Type B pancreatic cell (in vitro differentiated cells): ENCODE measurements around the gene TLR9. TPM values are rescaled to one million over a fixed set of nuclear protein-coding genes. Genes with fewer than 3 reads are reported as not detected.

Experiments
- DNase-seq: peaks from one replicate; pipeline ENCODE4 v3.0.0; 2021; ENCODE audit warnings: mixed read lengths; ENCODE audit not compliant: unreplicated experiment; ENCODE audit errors: extremely low spot score
- H3K27ac Mint-ChIP-seq: 2 replicates; pipeline ENCODE4 v1.8.0; 2021; ENCODE audit warnings: mild to moderate bottlenecking, mixed read lengths
- H3K27me3 Mint-ChIP-seq: 2 replicates; pipeline ENCODE4 v1.8.0; 2021; ENCODE audit warnings: mixed read lengths
- H3K36me3 Mint-ChIP-seq: 2 replicates; pipeline ENCODE4 v1.8.0; 2021; ENCODE audit warnings: mixed read lengths
- H3K4me1 Mint-ChIP-seq: one replicate; pipeline ENCODE4 v1.8.0; 2021; ENCODE audit warnings: mixed read lengths; ENCODE audit not compliant: unreplicated experiment
- H3K4me3 Mint-ChIP-seq: 2 replicates; pipeline ENCODE4 v1.8.0; 2021; ENCODE audit warnings: mild to moderate bottlenecking, mixed read lengths
- H3K9me3 Mint-ChIP-seq: 2 replicates; pipeline ENCODE4 v1.8.0; 2021; ENCODE audit warnings: mixed read lengths
- total RNA-seq: library from RNA; stranded (reverse); gene quantifications from 2 replicates; pipeline ENCODE4 v1.2.1, GENCODE V29; 2021; ENCODE audit warnings: low replicate concordance
- TF ChIP-seq, protein P1 (sequence below): fragments of 200-600 bp; sonication (generic); conservative IDR thresholded peaks from 2 replicates; pipeline ENCODE4 v1.5.0; 2021; ENCODE audit warnings: antibody characterized with exemption, mild to moderate bottlenecking

The TLR9 gene
- total RNA-seq, 1 donor from 2014 or later = 0.22 TPM

DNA sequence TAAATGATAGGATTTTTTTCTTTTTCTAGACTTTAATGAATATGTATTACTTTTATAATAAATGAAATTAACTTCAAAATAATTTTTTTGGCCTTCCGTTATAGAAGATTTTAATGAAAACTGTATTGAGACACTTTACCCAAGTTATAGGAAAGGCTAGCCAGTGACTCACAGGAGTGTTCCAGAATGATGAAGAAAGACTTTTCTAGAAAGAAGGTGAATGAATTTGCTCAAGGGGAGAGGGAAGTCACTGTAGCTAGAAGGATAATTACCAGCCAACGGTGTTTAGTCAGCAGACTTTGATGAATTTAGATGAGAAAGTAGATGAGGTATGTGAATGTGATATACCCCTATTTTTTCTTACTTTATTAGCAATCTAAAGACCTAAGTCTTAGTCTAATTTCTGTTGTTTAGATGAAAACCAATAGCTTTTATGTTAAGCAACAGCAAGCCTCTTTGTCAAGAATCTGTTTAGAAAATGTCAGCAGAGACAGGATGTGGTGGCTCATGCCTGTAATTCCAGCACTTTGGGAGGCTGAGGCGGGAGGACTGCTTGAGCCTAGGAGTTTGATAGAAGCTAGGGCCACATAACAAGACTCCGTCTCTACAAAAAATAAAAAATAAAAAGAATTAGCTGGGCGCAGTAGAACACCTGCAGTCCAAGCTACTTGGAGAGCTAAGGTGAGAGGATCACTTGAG, 24.3 kb downstream of the TLR9 start:
- Mint-ChIP-seq H3K27me3 (no peaks in the 10 kb centered on the region), H3K27ac (no peak overlapping the region), H3K4me3 (no peak overlapping the region), H3K4me1 (peaks cover 25% of the 10 kb centered on the region), H3K9me3 (no peaks in the 10 kb centered on the region), H3K36me3 (peaks cover 28% of the 10 kb centered on the region)
- TF ChIP-seq, protein P1, sequence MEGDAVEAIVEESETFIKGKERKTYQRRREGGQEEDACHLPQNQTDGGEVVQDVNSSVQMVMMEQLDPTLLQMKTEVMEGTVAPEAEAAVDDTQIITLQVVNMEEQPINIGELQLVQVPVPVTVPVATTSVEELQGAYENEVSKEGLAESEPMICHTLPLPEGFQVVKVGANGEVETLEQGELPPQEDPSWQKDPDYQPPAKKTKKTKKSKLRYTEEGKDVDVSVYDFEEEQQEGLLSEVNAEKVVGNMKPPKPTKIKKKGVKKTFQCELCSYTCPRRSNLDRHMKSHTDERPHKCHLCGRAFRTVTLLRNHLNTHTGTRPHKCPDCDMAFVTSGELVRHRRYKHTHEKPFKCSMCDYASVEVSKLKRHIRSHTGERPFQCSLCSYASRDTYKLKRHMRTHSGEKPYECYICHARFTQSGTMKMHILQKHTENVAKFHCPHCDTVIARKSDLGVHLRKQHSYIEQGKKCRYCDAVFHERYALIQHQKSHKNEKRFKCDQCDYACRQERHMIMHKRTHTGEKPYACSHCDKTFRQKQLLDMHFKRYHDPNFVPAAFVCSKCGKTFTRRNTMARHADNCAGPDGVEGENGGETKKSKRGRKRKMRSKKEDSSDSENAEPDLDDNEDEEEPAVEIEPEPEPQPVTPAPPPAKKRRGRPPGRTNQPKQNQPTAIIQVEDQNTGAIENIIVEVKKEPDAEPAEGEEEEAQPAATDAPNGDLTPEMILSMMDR = no peak
- no peak for DNase-seq

DNA sequence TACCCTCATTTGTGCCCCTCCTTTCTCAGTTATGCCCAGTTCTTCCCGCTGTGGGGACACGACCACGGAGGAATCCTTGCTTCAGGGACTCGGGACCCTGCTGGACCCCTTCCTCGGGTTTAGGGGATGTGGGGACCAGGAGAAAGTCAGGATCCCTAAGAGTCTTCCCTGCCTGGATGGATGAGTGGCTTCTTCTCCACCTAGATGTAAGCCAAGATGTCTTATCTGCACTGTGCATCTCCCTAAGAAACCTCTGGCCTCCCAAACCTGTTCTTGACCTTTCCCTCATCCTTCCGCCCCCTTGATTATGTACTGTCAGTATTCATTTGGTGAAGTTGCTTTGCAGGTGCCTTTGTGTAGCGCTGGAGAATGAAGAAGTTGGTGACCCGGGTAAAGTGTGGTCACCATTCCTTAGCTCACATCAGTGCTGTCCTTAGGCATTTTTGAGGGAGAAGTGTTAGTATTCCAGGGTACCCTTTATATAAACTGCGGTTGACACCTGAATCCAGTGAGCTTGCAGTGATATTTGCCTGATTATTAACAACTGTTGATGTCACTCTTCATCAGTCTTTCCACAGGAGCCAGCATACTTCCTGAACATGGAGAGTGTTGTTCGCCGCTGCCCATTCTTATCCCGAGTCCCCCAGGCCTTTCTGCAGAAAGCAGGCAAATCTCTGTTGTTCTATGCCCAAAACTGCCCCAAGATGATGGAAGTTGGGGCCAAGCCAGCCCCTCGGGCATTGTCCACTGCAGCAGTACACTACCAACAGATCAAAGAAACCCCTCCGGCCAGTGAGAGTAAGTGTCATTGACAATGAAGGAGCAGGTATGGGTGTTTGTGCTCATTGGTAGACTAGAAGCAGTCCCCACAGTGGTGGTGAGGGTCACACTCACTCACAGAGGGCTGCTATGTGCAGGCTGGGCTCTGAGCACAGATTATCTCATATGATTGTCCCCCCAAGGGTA, 26.5 kb downstream of the TLR9 start:
- DNase-seq = no peak
- Mint-ChIP-seq H3K36me3 (peaks cover 12% of the 10 kb centered on the region), H3K4me3 (peak overlapping the region; percentile 99), H3K27me3 (no peaks in the 10 kb centered on the region), H3K9me3 (no peaks in the 10 kb centered on the region), H3K27ac (peak overlapping the region; percentile 93), H3K4me1 (peaks cover 25% of the 10 kb centered on the region)
- TF ChIP-seq, protein P1 = no peak

DNA sequence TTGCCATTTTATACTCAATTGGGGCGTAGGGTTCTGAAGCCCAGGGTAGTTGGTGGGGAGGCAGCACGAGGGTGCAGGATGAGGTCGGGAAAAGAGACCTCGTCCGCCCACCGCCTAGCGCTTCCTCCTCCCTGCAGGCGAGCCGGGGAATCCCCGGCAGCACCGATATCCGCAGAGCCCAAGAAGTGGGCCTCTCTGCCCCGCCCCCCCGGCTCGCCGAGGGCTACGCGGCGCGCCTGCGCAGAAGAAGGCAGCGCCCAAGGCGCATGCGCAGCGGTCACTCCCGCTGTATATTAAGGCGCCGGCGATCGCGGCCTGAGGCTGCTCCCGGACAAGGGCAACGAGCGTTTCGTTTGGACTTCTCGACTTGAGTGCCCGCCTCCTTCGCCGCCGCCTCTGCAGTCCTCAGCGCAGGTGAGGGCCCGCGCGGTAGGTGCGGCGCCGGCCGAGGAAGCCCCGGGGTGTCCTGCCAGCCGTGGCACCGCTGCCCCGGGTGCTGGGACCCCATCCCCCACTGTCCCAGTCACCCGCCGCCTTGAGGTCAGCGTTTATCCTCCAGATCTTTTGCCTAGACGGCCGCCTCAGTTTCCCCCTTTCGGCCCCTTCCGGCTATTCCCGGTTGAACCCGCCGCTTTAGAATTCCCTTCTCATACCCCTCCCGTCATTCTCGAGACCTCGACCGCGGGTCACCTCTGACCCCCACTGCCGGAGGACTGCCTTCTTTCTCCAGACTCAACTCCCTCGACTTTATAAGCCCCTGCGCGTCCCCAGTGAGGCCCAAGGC, 27.4 kb downstream of the TLR9 start, which contains the start of gene ALAS1:
Gene ALAS1 (plus strand): TSS at position 319 of the 784 bp plus-strand sequence. CDS start 1,082 bp downstream, outside the sequence.
- peaks cover 9% of the 10 kb centered on the region for H3K36me3 Mint-ChIP-seq
- H3K9me3 Mint-ChIP-seq = no peaks in the 10 kb centered on the region
- H3K4me1 Mint-ChIP-seq = peaks cover 25% of the 10 kb centered on the region
- H3K4me3 Mint-ChIP-seq = peak within 1 kb of the TSS; percentile 99
- no peaks in the 10 kb centered on the region for H3K27me3 Mint-ChIP-seq
- H3K27ac Mint-ChIP-seq = peak within 1 kb of the TSS; percentile 93
- peak; percentile 97 for DNase-seq
- TF ChIP-seq, protein P1 = peak; percentile 70

DNA sequence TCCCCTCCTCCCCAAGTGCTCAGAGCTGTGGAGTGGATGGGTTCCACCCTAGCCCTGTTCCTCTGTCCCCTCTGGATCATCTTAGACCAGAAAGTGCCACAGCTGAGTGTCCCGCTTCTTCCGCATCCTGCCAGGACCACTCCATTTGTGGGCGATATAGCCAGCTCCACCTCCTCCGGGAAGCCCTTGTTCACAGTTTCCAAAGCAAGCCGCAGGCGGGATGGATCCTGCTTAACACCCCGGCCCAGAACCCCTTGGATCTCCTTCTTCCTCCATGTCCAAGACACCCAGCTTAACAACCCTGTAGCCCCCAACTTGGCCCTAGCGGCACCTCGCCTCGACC, 28.0 kb downstream of the TLR9 start:
- H3K27me3 Mint-ChIP-seq = no peaks in the 10 kb centered on the region
- H3K4me3 Mint-ChIP-seq = peak overlapping the region; percentile 99
- H3K27ac Mint-ChIP-seq = peak overlapping the region; percentile 89
- peaks cover 25% of the 10 kb centered on the region for H3K4me1 Mint-ChIP-seq
- no peaks in the 10 kb centered on the region for H3K9me3 Mint-ChIP-seq
- H3K36me3 Mint-ChIP-seq = peaks cover 9% of the 10 kb centered on the region
- TF ChIP-seq, protein P1 = no peak
- no peak for DNase-seq

DNA sequence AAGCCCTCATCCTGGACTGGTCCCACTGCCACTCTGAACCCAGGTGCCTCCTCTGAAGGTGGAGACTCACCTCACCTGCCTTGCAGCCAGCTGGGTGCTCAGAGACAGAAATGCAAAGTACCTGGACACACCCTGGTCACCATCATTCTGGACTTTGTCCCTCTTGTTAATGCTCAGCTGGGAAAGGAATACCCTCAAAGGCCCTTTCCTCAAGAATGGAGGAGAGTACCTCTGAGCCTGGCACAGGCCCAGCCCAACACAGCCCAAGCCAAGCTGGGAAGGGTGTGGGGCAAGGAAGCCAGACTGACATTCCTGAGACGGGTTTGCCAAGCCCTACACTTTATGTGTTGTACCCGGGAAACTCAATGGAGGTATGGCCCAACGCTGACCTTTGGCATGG, 28.5 kb downstream of the TLR9 start:
- DNase-seq = no peak
- peaks cover 25% of the 10 kb centered on the region for H3K4me1 Mint-ChIP-seq
- H3K36me3 Mint-ChIP-seq = peaks cover 9% of the 10 kb centered on the region
- no peak overlapping the region for H3K4me3 Mint-ChIP-seq
- H3K27me3 Mint-ChIP-seq = no peaks in the 10 kb centered on the region
- H3K27ac Mint-ChIP-seq = peak overlapping the region; percentile 89
- TF ChIP-seq, protein P1 = no peak
- H3K9me3 Mint-ChIP-seq = no peaks in the 10 kb centered on the region
